Measurements from ENCODE around the gene IL36B. TPM values are rescaled to one million over a fixed set of nuclear protein-coding genes. Genes with fewer than 3 reads are reported as not detected.
"Not testable (repeated sequence)": the region's sequence is repeated elsewhere in the genome, so short reads cannot be mapped to it uniquely, and the experiment has no call there.

IL36B gene
- total RNA-seq, 1 donor from 2014 or later = not detected

- no peak overlapping the region for H3K27ac ChIP-seq (ENCODE audit: low read depth, low read length)
- Mint-ChIP-seq H3K36me3 (ENCODE audit: low read depth, unreplicated experiment) (no peaks in the 10 kb centered on the region), H3K4me3 (ENCODE audit: unreplicated experiment) (no peak overlapping the region), H3K4me1 (ENCODE audit: low read depth, unreplicated experiment) (peaks cover under 1% of the 10 kb centered on the region), H3K27me3 (ENCODE audit: low read depth, unreplicated experiment) (peaks cover 2% of the 10 kb centered on the region), H3K9me3 (ENCODE audit: unreplicated experiment) (peaks cover 8% of the 10 kb centered on the region), H3K27ac (ENCODE audit: unreplicated experiment) (no peak overlapping the region)
- H3K27me3 ChIP-seq (ENCODE audit: insufficient read depth, low read length) = peaks cover 4% of the 10 kb centered on the region
- H3K36me3 ChIP-seq (ENCODE audit: insufficient read depth, low read length) = no peaks in the 10 kb centered on the region
- no peak for DNase-seq (ENCODE audit: low read depth)
- H3K79me2 ChIP-seq (ENCODE audit: insufficient read depth, low read length) = no peaks in the 10 kb centered on the region
- no peak overlapping the region for H3K4me2 ChIP-seq (ENCODE audit: low read length)
- no peak for FAIRE-seq
- H4K20me1 ChIP-seq (ENCODE audit: insufficient read depth, low read length) = no peaks in the 10 kb centered on the region
- TF ChIP-seq, protein P1, sequence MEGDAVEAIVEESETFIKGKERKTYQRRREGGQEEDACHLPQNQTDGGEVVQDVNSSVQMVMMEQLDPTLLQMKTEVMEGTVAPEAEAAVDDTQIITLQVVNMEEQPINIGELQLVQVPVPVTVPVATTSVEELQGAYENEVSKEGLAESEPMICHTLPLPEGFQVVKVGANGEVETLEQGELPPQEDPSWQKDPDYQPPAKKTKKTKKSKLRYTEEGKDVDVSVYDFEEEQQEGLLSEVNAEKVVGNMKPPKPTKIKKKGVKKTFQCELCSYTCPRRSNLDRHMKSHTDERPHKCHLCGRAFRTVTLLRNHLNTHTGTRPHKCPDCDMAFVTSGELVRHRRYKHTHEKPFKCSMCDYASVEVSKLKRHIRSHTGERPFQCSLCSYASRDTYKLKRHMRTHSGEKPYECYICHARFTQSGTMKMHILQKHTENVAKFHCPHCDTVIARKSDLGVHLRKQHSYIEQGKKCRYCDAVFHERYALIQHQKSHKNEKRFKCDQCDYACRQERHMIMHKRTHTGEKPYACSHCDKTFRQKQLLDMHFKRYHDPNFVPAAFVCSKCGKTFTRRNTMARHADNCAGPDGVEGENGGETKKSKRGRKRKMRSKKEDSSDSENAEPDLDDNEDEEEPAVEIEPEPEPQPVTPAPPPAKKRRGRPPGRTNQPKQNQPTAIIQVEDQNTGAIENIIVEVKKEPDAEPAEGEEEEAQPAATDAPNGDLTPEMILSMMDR (IDR thresholded peaks at IDR 0.05; ENCODE audit: insufficient read depth, low read depth, low read length) = no peak
- no peak for TF ChIP-seq EZH2 (IDR thresholded peaks at IDR 0.05; ENCODE audit: insufficient read depth, low read length)
- H3K9ac ChIP-seq (ENCODE audit: low read length) = no peak overlapping the region
- H3K4me3 ChIP-seq (ENCODE audit: insufficient read depth, low read depth, low read length) = no peak overlapping the region
- no peaks in the 10 kb centered on the region for H3K9me3 ChIP-seq (ENCODE audit: insufficient read depth, low read depth, low read length)
- no peak overlapping the region for H2AFZ ChIP-seq (ENCODE audit: low read depth, low read length)
- no peaks in the 10 kb centered on the region for H3K4me1 ChIP-seq (ENCODE audit: insufficient read depth, low read length)
Observed at GRCh38 chr2:113098532-113098931, 45.9 kb upstream of the IL36B start.

DNA sequence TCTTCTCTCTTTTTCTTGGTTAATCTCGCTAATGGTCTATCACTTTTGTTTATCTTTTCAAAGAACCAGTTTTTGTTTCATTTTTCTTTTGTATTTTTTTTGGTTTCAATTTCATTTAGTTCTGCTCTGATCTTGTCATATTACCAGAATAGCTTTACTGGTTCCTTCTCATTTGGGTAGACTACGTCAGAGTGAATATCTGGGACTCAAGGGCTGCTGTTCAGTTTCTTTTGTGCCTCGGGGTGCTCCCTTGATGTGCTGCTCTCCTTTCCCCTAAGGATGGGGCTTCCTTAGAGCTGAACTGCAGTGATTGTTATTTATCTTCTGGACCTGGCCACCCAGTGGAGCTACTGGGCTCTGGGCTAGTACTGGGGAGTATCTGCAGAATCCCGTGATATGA lies 45.4 kb upstream of the IL36B start:
- Histone ChIP-seq H3K4me3 (ENCODE audit: insufficient read depth, low read depth, low read length) (no peak overlapping the region), H2AFZ (ENCODE audit: low read depth, low read length) (no peak overlapping the region), H3K9ac (ENCODE audit: low read length) (no peak overlapping the region), H3K36me3 (ENCODE audit: insufficient read depth, low read length) (no peaks in the 10 kb centered on the region), H3K79me2 (ENCODE audit: insufficient read depth, low read length) (no peaks in the 10 kb centered on the region), H3K4me2 (ENCODE audit: low read length) (no peak overlapping the region), H3K9me3 (ENCODE audit: insufficient read depth, low read depth, low read length) (peaks cover 2% of the 10 kb centered on the region), H4K20me1 (ENCODE audit: insufficient read depth, low read length) (no peaks in the 10 kb centered on the region), H3K27ac (ENCODE audit: low read depth, low read length) (no peak overlapping the region), H3K4me1 (ENCODE audit: insufficient read depth, low read length) (no peaks in the 10 kb centered on the region), H3K27me3 (ENCODE audit: insufficient read depth, low read length) (peaks cover 4% of the 10 kb centered on the region)
- FAIRE-seq = no peak
- DNase-seq (ENCODE audit: low read depth) = no peak
- Mint-ChIP-seq H3K4me3 (ENCODE audit: unreplicated experiment) (no peak overlapping the region), H3K9me3 (ENCODE audit: unreplicated experiment) (peaks cover 8% of the 10 kb centered on the region), H3K36me3 (ENCODE audit: low read depth, unreplicated experiment) (no peaks in the 10 kb centered on the region), H3K27me3 (ENCODE audit: low read depth, unreplicated experiment) (peaks cover 6% of the 10 kb centered on the region), H3K4me1 (ENCODE audit: low read depth, unreplicated experiment) (no peaks in the 10 kb centered on the region), H3K27ac (ENCODE audit: unreplicated experiment) (no peak overlapping the region)
- TF ChIP-seq EZH2 (IDR thresholded peaks at IDR 0.05; ENCODE audit: insufficient read depth, low read length) = no peak
- TF ChIP-seq, protein P1 (IDR thresholded peaks at IDR 0.05; ENCODE audit: insufficient read depth, low read depth, low read length) = no peak

- H3K4me1 Mint-ChIP-seq (ENCODE audit: low read depth, unreplicated experiment); H3K9me3 ChIP-seq (ENCODE audit: insufficient read depth, low read depth, low read length); H3K27ac ChIP-seq (ENCODE audit: low read depth, low read length); H3K9ac ChIP-seq (ENCODE audit: low read length); H3K27ac Mint-ChIP-seq (ENCODE audit: unreplicated experiment); H3K79me2 ChIP-seq (ENCODE audit: insufficient read depth, low read length); DNase-seq (ENCODE audit: low read depth); H3K4me3 Mint-ChIP-seq (ENCODE audit: unreplicated experiment); H3K4me1 ChIP-seq (ENCODE audit: insufficient read depth, low read length); H3K36me3 Mint-ChIP-seq (ENCODE audit: low read depth, unreplicated experiment); H4K20me1 ChIP-seq (ENCODE audit: insufficient read depth, low read length); H3K27me3 Mint-ChIP-seq (ENCODE audit: low read depth, unreplicated experiment); H3K4me3 ChIP-seq (ENCODE audit: insufficient read depth, low read depth, low read length); H3K4me2 ChIP-seq (ENCODE audit: low read length); H3K9me3 Mint-ChIP-seq (ENCODE audit: unreplicated experiment); H3K27me3 ChIP-seq (ENCODE audit: insufficient read depth, low read length); H2AFZ ChIP-seq (ENCODE audit: low read depth, low read length); FAIRE-seq; H3K36me3 ChIP-seq (ENCODE audit: insufficient read depth, low read length): not testable (repeated sequence)
Observed at GRCh38 chr2:113096842-113097618, 44.4 kb upstream of the IL36B start.

DNA sequence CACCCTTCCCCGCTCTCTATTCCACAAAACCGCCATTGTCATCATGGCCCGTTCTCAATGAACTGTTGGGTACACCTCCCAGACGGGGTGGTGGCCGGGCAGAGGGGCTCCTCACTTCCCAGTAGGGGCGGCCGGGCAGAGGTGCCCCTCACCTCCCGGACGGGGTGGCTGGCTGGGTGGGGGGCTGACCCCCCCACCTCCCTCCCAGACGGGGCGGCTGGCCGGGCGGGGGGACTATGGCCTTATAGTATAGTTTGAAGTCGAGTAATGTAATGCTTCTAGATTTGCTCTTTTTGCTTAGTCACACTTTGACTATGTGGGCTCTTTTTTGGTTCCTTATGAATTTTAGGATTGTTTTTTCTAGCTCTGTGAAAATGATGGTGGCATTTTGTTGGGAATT lies 43.6 kb upstream of the IL36B start:
- H3K79me2 ChIP-seq (ENCODE audit: insufficient read depth, low read length); H3K4me1 ChIP-seq (ENCODE audit: insufficient read depth, low read length); H3K4me2 ChIP-seq (ENCODE audit: low read length); FAIRE-seq; H3K4me1 Mint-ChIP-seq (ENCODE audit: low read depth, unreplicated experiment); H4K20me1 ChIP-seq (ENCODE audit: insufficient read depth, low read length); H3K4me3 Mint-ChIP-seq (ENCODE audit: unreplicated experiment); H3K36me3 ChIP-seq (ENCODE audit: insufficient read depth, low read length); H3K27ac Mint-ChIP-seq (ENCODE audit: unreplicated experiment); H3K27ac ChIP-seq (ENCODE audit: low read depth, low read length); H3K36me3 Mint-ChIP-seq (ENCODE audit: low read depth, unreplicated experiment); H3K27me3 Mint-ChIP-seq (ENCODE audit: low read depth, unreplicated experiment); H3K9ac ChIP-seq (ENCODE audit: low read length); H3K9me3 ChIP-seq (ENCODE audit: insufficient read depth, low read depth, low read length); H3K9me3 Mint-ChIP-seq (ENCODE audit: unreplicated experiment); H2AFZ ChIP-seq (ENCODE audit: low read depth, low read length); H3K4me3 ChIP-seq (ENCODE audit: insufficient read depth, low read depth, low read length); DNase-seq (ENCODE audit: low read depth): not testable (repeated sequence)
- peaks cover 14% of the 10 kb centered on the region for H3K27me3 ChIP-seq (ENCODE audit: insufficient read depth, low read length)

All from astrocyte (in vitro differentiated cells and primary cell).